22Rv1 (cell line): Measurements from ENCODE around the gene NPB.
A peak's percentile ranks its signal among the peaks of the same experiment; 100 is the strongest.

Experiments
- H3K27ac ChIP-seq: fragments of 450-650 bp; 2 replicates; pipeline ENCODE4 v1.5.1; 2017
- CTCF ChIP-seq: fragments of 450-650 bp; IDR thresholded peaks from 2 replicates; pipeline ENCODE4 v1.5.1; 2017; ENCODE audit warnings: mild to moderate bottlenecking
- ZFX ChIP-seq: fragments of 450-650 bp; IDR thresholded peaks from 2 replicates; pipeline ENCODE4 v1.6.1; 2017; ENCODE audit warnings: antibody characterized with exemption, borderline replicate concordance

The NPB gene

GRCh38 chr17:81906476-81907218, 4.6 kb downstream of the NPB start:
- H3K27ac ChIP-seq: no peak overlapping the region

GRCh38 chr17:81907219-81908145, 5.4 kb downstream of the NPB start:
- TF ChIP-seq CTCF: no peak
- H3K27ac ChIP-seq: no peak overlapping the region

More at GRCh38 chr17:81906476-81907218, 4.6 kb downstream of the NPB start:
- no peak for TF ChIP-seq CTCF
- TF ChIP-seq ZFX: no peak

- H3K27ac ChIP-seq: no peak overlapping the region
- TF ChIP-seq CTCF (no peak), ZFX (no peak)
These were observed 6.8 kb downstream of the NPB start for GRCh38 chr17:81908793-81909192.

GRCh38 chr17:81909231-81909630, 7.2 kb downstream of the NPB start:
- no peak for TF ChIP-seq CTCF
- no peak for TF ChIP-seq ZFX
- H3K27ac ChIP-seq: peak overlapping the region; percentile 83; the same call in 1 of the 2 replicates

GRCh38 chr17:81909966-81910839, 8.2 kb downstream of the NPB start:
- TF ChIP-seq ZFX (no peak), CTCF (no peak)
- peak overlapping the region; percentile 83 for H3K27ac ChIP-seq

- TF ChIP-seq CTCF: no peak
- TF ChIP-seq ZFX: no peak
- H3K27ac ChIP-seq: peak overlapping the region; percentile 83
These were observed 8.8 kb downstream of the NPB start for GRCh38 chr17:81910840-81911276.
